ENCODE data around the gene LINC01488. TPM values are rescaled to one million over a fixed set of nuclear protein-coding genes. Genes with fewer than 3 reads are reported as not detected.

Gene LINC01488
- total and polyA plus RNA-seq, 2 of the 13 experiments (the other 11 are each of a cell fraction or from before 2014, with no cell fraction given): 0.26 to 0.58 TPM

GRCh38 chr11:69468221-69468620, 13.2 kb upstream of the LINC01488 start (continued):
- TF ChIP-seq, protein P1, sequence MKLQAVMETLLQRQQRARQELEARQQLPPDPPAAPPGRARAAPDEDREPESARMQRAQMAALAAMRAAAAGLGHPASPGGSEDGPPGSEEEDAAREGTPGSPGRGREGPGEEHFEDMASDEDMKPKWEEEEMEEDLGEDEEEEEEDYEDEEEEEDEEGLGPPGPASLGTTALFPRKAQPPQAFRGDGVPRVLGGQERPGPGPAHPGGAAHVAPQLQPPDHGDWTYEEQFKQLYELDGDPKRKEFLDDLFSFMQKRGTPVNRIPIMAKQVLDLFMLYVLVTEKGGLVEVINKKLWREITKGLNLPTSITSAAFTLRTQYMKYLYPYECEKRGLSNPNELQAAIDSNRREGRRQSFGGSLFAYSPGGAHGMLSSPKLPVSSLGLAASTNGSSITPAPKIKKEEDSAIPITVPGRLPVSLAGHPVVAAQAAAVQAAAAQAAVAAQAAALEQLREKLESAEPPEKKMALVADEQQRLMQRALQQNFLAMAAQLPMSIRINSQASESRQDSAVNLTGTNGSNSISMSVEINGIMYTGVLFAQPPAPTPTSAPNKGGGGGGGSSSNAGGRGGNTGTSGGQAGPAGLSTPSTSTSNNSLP (IDR thresholded peaks at IDR 0.05; ENCODE audit: low read depth, low read length): no peak
- TF ChIP-seq, protein P2, sequence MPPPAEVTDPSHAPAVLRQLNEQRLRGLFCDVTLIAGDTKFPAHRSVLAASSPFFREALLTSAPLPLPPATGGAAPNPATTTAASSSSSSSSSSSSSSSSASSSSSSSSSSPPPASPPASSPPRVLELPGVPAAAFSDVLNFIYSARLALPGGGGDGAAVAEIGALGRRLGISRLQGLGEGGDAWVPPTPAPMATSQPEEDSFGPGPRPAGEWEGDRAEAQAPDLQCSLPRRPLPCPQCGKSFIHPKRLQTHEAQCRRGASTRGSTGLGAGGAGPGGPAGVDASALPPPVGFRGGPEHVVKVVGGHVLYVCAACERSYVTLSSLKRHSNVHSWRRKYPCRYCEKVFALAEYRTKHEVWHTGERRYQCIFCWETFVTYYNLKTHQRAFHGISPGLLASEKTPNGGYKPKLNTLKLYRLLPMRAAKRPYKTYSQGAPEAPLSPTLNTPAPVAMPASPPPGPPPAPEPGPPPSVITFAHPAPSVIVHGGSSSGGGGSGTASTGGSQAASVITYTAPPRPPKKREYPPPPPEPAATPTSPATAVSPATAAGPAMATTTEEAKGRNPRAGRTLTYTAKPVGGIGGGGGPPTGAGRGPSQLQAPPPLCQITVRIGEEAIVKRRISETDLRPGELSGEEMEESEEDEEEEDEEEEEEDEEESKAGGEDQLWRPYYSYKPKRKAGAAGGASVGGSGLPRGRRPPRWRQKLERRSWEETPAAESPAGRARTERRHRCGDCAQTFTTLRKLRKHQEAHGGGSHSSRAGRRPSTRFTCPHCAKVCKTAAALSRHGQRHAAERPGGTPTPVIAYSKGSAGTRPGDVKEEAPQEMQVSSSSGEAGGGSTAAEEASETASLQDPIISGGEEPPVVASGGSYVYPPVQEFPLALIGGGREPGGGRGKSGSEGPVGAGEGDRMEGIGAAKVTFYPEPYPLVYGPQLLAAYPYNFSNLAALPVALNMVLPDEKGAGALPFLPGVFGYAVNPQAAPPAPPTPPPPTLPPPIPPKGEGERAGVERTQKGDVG (CRISPR knock-in tag; IDR thresholded peaks at IDR 0.05; ENCODE audit: borderline replicate concordance): no peak
- no peak for TF ChIP-seq TFDP1 (CRISPR knock-in tag; IDR thresholded peaks at IDR 0.05; ENCODE audit: borderline replicate concordance)
- TF ChIP-seq HMGXB4 (CRISPR knock-in tag; IDR thresholded peaks at IDR 0.05; ENCODE audit: borderline replicate concordance in 1 of 2, low read depth in 1 of 2): no peak
- TF ChIP-seq SYNCRIP (IDR thresholded peaks at IDR 0.05; ENCODE audit: insufficient read depth, low read depth, low read length): no peak
- TF ChIP-seq KAT7 (CRISPR knock-in tag; IDR thresholded peaks at IDR 0.05; ENCODE audit: borderline replicate concordance): no peak
- TF ChIP-seq FOXA3 (CRISPR knock-in tag; IDR thresholded peaks at IDR 0.05): no peak
- no peak for TF ChIP-seq ZNF331 (CRISPR knock-in tag; IDR thresholded peaks at IDR 0.05)
- TF ChIP-seq, protein P3, sequence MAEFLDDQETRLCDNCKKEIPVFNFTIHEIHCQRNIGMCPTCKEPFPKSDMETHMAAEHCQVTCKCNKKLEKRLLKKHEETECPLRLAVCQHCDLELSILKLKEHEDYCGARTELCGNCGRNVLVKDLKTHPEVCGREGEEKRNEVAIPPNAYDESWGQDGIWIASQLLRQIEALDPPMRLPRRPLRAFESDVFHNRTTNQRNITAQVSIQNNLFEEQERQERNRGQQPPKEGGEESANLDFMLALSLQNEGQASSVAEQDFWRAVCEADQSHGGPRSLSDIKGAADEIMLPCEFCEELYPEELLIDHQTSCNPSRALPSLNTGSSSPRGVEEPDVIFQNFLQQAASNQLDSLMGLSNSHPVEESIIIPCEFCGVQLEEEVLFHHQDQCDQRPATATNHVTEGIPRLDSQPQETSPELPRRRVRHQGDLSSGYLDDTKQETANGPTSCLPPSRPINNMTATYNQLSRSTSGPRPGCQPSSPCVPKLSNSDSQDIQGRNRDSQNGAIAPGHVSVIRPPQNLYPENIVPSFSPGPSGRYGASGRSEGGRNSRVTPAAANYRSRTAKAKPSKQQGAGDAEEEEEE (CRISPR knock-in tag; IDR thresholded peaks at IDR 0.05; ENCODE audit: borderline replicate concordance): no peak
- no peak for TF ChIP-seq ZNF326 (CRISPR knock-in tag; IDR thresholded peaks at IDR 0.05; ENCODE audit: borderline replicate concordance)
- TF ChIP-seq SIX4 (CRISPR knock-in tag; IDR thresholded peaks at IDR 0.05): no peak
- TF ChIP-seq, protein P4, sequence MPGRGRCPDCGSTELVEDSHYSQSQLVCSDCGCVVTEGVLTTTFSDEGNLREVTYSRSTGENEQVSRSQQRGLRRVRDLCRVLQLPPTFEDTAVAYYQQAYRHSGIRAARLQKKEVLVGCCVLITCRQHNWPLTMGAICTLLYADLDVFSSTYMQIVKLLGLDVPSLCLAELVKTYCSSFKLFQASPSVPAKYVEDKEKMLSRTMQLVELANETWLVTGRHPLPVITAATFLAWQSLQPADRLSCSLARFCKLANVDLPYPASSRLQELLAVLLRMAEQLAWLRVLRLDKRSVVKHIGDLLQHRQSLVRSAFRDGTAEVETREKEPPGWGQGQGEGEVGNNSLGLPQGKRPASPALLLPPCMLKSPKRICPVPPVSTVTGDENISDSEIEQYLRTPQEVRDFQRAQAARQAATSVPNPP (CRISPR knock-in tag; IDR thresholded peaks at IDR 0.05): no peak
